HG03571 (cell line): ENCODE results near the gene SNRPD3.
"Not testable (repeated sequence)": the region's sequence is repeated elsewhere in the genome, so short reads cannot be mapped to it uniquely, and the experiment has no call there.

Experiments
- ATAC-seq: cut with Tn5 transposase; IDR thresholded peaks from one replicate; pipeline ENCODE4 v1.9.1; 2021; ENCODE audit not compliant: unreplicated experiment

The SNRPD3 gene

GRCh38 chr22:24590596-24591173, 34.9 kb downstream of the SNRPD3 start:
- ATAC-seq, result no peak

- no peak for ATAC-seq
Measured at GRCh38 chr22:24591286-24591830, 35.6 kb downstream of the SNRPD3 start.

DNA sequence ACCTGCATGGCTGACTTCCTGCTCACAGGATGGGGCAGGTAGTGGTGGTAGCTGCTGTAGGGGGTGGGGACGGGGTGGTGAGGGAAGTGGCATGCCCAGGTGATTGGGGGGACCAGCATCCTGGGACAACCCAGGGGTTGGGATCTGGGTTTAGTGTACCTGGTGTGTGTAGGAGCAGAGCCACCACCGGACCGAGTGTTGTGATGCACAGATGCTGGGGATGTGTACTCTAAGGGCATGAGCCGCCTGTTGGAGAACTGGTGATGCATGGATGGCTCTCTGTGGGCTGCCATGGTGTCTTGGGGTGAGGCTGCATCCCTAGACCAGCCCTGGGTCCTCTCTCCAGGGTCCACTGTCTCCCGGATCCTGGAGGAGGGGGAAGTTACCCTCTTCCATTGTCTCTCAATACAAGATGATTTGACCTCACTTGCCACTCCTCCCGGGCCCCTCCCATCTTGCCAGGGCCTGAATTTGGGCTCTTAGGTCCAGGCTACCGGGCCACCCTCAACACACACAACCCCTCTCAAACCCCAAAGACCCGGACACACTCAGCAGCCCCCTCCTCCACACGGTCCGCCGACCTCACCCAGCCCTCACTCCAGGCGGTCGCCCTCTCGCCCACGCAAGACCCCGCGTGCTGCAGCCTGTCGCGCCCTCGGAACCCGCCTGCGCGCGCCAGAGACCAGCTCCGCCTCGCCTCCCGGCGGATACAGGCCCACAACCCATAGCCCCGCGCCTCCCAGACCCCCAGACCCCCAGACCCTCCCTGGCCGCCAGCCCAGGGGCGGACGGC, 36.5 kb downstream of the SNRPD3 start:
- no peak for ATAC-seq

GRCh38 chr22:24592851-24593558, 37.2 kb downstream of the SNRPD3 start, which contains the start of gene LRRC75B:
LRRC75B (minus strand) TSS chr22:24593073; CDS start chr22:24593039, 34 bp downstream.
- ATAC-seq, result peak; percentile 66

DNA sequence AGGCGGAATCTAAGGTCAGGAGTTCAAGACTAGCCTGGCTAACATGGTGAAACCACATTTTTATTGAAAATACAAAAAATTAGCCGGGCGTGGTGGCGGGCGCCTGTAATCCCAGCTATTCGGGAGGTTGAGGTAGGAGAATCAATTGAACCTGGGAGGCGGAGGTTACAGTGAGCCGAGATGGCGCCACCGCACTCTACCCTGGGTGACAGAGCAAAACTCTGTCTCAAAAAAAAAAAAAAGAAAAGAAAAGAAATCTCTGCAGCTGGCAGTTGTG, 37.7 kb downstream of the SNRPD3 start:
- ATAC-seq, result not testable (repeated sequence)

DNA sequence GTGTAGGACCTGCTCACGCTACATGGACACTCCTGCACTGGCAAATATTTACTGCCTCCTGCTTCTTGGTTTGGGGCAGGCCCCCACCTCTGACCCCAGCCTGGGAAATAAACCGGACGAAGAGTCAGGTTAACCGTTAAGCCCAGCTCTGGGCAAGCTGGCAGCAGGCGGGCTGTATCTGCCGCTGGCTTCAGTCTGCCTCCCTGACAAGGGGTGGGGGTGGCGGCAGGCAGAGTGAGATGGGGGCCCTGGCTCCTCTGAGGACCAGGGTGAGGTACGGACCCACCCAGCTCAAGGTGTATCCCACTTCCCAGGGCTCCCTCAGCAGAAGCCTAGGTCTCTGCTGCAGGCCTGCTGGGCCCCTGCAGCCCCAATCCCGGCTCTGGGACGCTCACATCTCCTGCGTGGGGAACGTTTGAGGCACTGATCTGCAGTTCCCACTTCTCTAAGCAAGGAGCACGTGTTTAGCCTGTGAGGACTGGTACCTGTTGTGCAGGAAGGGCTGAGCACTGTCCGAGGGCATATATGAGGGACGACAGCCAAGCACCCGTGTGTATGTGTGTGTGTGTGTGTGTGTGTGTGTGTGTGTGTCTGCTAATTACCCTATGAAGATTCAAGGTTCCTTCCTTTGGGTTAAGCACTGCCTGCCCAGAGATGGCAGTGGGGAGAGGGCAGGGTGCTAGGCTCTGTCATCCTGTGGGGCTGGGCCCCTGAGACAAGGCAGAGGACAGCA, 38.2 kb downstream of the SNRPD3 start:
- no peak for ATAC-seq

DNA sequence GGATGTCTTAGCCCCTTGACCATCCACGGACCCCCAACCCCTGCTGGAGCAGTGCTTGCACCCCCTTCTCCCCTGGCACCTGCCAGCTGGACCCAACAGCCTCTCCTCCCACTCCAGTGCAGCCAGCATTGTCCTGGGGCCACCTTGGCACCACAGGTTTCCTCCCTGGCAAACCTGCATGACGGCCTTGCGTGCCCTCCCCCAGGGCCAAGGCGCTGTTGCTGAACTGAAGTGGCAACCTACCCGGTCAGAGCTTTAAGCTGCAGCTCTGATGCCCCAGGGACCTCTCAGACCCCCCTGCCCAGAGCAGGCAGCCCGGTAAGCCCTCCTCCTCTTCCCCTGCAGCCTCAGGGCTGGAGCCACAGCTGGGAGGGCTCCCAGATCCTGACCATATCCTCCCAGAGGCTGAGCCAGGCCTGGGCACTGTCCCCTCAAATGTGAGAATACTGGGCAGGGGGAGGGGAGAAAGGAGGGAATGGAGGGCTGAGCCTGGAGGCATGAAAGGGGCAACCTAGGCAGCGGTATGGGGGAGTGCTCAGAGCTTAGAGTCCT, 38.8 kb downstream of the SNRPD3 start:
- ATAC-seq, result no peak

DNA sequence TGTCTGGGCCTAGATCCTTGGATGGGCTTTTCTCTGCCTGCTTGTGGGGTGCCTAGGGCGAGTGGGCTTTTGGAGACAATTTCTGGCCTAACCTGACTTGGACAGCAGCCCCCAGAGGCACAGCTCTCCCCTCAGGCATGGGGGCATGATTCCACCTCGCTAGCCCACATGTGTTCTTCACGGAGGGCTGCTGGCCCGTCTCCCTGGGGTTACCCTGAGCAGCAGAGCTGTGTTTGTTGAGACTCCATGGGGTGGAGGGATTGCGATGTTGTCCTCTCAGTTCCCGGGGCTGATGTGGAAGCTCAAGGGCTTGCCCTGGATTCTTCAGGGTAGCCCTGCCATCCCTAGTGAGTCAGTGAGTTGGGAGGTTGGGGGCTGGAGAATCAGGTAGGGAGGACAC, 39.4 kb downstream of the SNRPD3 start:
- ATAC-seq, result no peak

DNA sequence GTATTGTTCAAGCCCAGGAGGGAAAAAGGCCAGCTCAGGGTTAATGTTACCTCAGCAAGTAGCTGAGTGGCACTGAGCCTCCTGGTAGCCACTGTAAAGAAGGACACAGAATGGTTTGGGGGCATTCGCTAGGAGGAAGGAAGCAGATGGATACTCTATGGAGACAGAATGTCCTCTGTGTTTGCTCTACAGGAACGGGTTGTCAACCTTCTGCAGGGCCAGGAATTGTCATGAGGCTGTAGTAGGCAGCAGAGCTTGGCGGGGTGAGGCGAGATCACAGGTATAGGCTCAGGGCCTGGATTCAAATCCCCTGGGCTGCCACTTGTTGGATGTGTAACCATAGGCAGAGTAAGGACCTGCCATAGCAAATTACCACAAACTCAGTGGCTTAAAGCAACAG, 40.1 kb downstream of the SNRPD3 start:
- ATAC-seq, result no peak

- not testable (repeated sequence) for ATAC-seq
Measured at GRCh38 chr22:24597076-24597475, 41.3 kb downstream of the SNRPD3 start.

DNA sequence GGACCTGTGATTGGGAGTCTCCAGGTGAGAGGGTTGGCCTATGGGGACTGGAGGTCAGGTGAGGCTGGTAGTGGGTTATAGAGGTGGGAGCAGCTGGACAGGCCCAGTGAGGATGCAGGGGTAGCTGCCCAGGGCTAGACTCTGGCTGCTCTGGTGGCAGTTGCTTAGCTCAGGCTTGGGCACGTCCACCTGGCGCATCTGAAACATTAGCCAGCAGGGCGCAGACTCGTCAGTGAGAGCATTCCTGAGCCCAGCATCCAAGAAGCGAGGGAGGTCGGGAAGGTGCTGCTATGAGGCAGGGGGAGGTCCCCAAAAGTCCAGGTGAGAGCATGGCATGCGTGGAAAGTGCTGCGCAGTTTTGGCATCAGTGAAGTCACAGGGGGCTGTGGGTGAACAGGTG, 43.7 kb downstream of the SNRPD3 start:
- ATAC-seq, result no peak

DNA sequence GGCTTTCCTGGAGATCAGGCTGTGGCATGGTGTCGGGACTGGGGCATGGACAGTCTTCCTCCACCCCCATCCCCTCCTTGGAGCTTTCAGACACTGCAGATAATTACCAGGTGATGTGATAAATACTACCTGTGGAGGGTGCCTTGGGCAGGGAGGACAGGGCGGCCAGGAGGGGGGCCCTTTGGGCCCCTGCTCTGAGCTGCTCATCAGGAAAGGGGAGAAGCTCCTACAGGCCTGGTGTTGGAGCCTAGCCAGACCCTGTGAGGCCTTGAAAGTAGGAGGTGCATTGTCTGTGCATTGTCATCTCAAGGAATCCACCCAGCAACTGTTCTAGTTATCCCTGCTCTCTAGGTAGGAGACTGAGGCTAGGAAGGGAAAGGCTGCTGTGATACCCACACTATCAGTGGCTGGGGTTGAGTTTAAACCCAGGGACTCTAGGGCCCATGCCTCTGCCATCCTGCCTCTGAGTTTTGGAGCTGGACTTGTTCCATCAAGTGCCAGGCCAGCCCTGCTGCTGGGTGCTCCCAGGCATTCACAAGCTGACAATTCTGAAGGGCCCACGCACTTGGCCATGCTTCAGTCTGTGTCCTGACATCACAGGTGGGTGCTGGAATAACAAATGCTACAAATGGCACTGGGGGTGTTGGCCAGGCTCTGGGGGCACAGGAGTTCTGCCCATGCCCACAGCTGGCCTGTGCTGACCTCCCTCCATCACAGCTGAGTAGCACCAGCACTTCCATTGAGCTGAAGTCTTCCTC, 44.3 kb downstream of the SNRPD3 start:
- ATAC-seq, result not testable (repeated sequence)

GRCh38 chr22:24601217-24602104, 45.7 kb downstream of the SNRPD3 start:
- no peak for ATAC-seq

DNA sequence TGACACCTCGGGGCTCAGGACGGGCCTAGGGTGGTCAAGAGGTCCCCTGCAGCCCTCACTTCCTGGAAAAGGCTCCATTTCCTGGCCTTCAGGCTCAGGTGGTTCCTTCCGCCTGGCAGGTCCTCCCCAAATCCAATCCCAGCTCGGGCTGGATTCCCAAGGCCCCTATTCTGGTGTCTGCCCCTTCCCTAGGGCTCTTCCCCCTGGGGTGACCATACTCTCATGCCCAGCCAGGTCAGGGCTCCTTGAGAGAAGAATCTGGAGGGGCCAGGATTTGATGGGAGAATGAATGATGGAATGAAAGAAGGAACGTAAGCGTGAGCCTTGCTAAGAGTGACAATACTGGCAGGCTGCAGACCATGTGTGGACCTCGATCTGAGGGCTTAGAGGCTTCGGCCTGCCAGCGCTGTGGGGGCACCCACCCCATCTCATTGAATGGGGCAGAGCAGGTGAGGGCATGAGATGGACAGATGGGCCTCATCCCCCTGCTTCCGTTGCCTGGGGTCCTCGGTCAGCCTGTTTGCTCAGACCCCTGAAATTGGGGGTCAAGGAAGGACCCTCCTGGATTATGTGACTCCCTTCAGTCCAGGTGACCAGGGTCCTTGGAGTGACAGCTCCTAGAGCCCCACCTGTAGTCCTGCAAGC, 46.4 kb downstream of the SNRPD3 start:
- ATAC-seq, result not testable (repeated sequence)

GRCh38 chr22:24602847-24603769, 47.3 kb downstream of the SNRPD3 start, which contains the start of gene GGT1:
GGT1 (plus strand) TSS chr22:24603193; CDS start chr22:24611082, 7,889 bp downstream.
- ATAC-seq, result not testable (repeated sequence)

DNA sequence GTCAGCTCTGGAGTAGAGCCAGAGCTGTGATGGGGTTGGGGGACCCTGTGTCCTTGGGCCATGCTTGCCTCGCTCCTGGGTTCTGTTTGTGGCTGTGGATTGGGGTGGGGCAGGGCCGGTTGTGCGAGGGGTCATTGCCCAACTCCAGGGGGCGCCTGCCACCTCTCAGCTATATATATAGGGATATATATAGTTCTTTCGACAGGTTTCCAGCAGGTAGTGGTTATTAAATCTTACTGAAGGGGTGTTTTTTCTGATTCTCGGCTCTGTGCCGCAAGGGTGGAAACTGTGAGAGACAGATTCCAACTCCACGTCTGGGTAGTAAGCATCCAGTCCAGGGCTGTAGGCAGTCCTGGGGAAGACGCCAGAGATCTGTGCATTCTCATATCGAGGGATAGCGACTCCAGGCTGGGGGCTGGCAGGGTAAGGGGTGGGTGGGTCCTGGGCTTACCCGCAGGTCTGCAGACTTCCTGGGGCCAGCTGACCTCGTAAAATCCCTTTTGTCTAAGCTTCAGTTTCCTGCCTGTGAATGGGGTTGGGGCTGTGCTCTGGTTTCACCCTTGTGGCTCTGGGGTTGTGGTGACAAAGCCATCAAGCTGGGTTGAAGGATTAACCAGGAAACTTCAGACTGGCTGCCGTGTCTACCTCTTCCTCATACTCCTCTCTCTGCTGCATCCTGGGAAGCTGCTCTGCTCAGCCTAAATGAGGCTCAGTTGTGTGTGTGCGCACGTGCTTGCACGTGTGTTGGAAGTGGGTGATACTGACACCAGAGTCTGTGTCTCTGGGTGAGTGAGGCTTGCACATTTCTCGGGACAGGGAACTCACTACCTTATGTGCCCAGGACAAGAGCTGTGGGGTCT, 48.2 kb downstream of the SNRPD3 start:
- ATAC-seq, result not testable (repeated sequence)
